HG03571 (cell line): ENCODE data around the gene SMIM38.

Source experiments
- ATAC-seq: cut with Tn5 transposase; IDR thresholded peaks from one replicate; pipeline ENCODE4 v1.9.1; 2021; ENCODE audit not compliant: unreplicated experiment

SMIM38 gene

DNA sequence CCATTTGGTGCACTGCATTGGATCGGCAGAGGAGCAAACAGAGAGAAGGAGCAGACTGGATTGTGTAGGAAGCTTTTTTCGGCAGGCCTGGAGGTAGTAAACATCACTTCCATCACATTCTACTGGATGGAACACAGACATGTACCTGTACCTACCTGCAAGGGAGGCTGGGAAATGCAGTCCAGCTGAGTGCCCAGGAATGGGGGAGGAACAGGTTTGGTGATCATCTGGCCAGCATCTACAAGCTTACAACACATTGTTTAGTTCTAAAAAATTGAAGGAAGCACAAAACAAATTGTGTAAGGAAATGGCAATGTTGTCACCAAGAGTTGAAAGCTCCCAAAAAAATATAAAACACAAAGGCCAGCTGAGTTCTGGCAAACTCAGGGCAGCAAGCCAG is 19.1 kb downstream of the SMIM38 start:
- no peak for ATAC-seq

DNA sequence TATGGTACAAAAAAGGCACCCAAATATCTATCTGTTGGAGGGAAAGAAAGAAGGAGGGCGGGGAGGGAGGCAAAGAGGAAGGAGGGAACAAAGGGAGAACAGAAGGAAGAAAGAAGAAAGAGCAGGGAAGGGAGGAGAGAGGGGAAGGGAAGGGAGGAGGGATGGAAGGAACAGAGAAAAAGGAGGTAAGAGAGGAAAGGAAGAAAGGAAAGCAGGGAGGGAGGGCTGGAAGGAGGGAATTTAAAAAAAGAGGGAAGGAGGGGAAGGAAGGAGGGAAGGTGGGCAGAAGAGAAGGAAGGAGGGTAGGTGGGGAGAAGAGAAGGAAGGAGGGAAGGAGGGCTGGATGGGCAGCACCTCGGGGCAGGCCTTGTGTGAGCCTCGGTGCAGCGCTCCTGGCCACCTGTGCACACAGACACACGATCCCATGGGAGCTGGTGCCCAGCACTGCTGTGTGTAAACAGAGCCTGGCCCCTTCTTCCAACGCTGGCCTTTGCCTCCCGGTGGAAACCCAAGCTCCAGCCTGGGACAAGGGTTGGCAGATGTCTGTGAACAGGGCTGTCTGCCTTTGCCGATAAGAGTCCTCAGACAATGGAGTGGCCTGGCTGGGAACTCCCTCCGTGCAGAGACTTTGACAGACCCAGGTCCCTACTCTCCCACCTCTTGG is 23.2 kb downstream of the SMIM38 start:
- ATAC-seq, result no peak

DNA sequence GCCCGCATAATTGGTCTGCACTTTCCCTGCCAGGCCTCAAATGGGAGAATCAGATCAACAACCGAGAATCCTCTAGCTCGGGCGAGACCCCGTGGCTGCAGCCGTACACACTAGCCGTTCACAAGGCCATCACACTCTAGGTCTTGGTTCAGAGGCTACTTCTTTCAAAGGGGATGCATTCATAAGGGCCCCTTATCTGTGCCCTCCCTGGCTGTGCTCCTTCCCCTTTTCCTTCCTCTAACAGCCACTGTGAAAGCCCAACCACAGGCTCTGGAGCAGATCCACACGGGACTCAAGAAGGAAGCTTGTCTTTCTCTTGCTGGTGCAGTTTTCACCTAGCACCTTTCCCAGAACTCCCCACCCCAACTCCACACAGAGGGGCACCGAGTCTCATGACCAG is 24.5 kb downstream of the SMIM38 start:
- ATAC-seq, result no peak

DNA sequence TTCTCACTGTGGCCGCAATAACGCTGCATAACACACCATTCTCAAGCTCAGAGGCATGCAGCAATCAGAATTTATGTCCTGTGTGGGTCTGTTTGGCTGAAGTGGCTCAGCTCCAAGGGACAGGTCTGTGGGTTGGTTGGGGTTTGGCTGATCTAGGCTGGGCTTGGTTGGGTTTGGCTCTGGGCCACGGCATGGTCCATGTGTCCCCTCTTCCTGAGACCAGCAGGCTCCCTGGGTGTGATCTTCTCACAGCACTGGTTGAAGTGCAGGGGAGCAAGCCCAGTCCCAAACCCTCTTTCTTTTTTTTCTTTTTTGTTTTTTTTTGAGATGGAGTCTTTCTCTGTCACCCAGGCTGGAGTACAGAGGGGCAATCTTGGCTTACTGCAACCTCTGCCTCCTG is 25.0 kb downstream of the SMIM38 start:
- ATAC-seq, result no peak

DNA sequence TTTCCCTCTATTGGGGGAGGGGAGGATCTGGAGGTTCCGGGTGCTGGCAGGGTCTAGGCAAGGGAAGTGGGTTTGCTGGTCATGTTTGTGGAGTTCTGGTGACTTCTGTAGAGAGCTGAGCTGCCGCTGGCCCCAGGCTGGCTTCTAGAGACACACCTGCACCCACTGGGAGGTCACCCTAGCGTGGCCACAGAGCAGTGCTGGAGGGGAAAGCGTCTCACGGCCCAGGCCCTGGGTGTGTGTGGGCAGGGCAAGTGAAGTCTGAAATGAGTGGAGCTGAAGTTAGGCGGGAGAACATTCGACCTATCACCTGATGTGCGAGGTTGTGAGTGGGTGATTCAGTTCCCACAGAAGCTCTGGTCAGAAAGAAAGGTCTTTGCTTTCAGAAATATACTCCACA is 27.9 kb downstream of the SMIM38 start:
- ATAC-seq, result no peak

DNA sequence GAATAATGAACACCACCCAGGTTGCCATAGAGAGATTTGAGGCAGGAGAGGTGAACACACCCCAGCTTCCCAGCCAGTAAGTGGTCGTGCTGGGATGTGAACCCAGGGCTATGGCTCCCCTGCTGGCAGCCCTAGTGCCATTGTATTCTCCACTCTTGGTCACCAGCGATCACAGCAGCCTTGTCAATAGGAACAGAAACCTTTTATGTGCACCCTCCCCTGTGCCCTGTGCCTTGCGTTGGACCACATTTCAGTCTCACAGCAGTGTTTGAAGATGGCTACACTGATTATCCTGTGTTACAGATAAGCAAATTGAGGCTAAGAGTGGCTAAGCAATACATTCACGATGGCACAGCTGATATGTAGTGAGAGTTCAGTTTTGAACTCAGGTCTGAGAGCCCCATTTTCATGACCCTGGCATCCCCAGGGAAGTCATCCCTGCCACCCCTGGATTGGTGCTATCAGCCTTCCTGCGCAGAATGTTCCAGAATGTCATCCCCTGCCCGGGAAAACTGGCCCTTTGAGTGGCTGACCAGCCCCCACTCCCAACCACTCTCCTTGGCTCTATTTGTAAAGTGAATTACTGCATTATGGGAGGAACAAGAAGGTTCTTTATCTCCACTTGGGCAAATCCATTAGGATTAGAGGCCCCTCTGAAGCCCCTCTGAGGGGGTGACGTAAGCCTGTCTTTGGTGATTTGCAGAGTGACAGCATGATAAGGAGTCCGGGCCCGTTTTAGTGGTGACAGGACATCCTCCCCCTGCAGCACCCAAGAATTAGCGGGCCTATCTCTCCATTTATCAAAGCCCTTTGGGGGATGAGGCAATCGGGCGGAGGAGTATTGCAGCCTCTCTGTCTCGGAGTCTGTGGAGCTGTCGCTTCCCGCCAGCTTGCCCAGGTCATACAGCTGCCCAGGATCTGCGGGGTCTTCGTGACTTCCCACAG is 30.9 kb downstream of the SMIM38 start:
- ATAC-seq, result no peak

DNA sequence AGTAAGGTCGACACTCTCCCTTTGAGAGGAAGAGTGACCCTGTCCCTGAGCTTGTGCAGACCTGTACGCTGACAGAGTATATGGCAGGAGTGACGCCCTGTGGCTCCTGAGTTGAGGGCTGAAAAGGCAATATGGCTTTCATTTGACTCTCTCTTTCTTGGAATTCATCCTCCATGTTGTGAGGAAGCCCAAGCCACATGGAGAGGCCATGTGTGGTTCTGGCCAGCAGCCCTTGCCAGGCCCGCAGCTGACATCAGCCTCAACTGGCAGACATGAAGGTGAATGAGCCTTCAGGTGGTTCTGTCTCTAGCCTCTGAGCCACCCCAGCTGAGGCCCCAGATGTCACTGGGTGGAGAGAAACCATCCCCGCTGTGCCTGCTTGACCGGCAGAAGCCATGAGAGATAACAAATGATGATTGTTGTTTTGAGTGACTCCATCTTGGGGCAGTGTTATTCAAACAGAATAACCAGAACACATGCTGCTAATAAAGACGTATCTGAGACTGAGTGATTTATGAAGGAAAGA is 31.9 kb downstream of the SMIM38 start:
- ATAC-seq, result no peak

DNA sequence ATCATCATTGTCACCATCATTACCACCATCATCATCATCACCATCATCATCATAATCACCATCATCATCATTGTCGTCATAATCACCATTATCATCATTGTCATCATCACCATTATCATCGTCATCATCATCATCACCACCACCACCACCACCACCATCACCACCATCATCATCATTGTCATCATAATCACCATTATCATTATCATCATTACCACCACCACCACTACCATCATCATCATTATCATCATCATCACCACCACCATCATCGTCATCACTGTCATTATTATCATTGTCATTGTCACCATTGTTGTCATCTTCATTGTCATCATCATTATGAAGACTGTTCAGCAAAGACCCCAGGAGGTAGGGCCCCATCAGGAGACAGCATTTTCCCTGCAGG is 33.3 kb downstream of the SMIM38 start:
- no peak for ATAC-seq

DNA sequence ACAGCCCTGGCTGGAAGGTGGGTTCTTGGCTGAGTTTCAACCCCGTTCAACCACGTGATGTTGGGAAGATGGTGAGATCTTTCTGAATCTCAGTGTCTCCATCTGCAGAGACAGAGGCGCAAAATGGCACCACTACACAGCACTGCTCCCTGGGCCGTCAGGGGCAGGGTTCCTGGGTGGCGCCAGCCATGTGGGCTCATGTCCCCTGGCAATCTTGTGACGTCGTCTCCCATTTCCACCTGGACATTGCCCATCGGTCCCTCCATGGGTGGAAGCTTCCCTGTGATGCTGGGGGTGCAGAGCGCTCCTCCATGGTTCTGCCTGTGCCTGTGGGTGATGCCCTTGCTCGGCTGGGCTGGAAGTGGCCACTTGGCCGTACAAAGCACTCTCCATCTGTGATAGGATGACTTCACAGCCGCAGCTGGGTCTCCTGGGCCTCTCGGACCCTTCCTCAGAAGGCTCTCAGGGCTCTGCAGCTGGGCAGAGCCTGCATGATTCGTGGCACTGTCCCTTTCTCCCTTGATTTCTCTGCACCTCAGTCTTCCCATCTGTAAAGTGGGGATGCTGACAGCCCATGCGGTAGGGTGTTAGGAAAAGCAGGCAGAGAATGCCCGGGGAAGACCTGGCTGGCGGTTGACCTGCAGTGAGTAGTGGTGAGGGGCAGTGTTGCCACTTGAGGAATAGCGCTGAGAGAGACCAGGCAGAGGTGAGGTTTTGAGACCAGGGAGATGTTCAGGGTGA is 35.2 kb downstream of the SMIM38 start:
- no peak for ATAC-seq

DNA sequence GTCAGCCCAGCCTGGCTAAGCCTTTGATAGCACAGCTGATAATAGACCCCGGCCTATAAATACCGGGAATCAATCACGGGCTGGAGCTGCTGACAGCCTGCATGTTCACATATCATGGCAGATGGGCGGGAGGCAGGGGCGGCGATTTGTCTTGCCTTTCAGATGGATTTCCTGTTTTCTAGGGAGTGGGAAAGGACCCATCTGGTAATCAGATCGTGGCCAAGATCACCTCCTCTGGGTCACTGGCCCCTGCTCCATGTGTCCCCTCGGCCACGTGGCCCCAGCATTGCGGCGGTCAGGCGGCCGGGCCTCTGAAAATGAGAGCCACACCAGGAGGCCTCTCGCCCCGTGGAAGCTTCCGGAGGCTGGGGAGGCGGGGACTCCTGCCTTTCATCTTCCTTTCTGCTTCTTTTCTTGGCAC is 36.6 kb downstream of the SMIM38 start:
- ATAC-seq, result no peak

DNA sequence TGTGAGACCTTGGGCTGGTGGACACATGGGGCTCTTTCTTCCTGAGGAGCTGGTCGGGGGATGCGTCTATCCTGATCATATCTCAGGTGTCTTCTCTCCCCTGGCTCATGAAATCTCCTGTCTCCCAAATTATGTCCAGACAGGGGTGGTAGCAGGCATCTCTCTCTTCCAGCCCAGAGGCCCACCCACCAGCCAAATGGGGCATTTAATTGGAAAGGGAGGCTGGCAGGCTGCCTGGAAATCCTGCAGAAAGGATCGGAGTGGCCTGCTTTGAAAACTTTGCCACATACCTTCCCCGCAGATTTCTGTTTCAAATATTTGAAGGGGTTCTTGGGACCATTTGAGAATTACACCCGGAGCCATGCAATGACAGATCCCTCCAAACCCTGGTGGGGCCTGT is 37.4 kb downstream of the SMIM38 start:
- no peak for ATAC-seq

DNA sequence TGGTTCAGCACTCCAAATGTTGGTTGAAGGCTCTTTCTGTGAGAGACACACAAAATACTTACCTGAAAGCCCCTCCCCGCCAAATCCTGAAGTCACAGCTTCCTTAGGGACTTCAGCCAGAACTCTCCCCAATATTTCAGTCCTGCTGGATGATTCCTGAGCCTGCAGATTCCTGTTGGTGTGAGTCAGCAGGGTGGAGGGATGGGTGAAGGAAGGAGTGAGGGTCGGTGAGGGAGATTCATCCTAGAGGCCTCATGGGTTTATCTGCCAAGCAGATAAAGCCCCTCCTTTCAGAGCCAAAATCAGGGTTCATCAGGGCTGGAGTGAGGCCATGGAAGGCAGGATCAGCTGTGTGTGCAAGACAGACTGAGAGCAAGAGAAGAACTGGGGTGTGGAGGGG is 37.9 kb downstream of the SMIM38 start:
- ATAC-seq, result no peak

DNA sequence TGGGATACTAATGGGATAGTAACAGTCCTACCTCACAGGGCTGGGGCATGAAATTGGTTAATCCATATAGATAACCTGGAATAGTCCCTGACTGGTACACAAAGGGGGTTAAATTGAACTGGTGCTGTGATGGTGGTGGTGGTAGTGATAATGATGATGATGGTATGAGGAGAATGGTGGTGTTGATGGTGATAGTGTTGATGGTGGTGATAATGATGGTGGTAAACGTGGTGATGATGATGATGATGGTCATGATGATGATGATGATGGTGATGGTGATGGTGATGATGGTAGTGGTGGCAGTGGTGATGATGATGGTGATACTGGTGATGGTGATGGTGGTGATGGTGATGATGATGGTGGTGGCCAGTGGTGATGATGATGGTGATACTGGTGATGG is 38.7 kb downstream of the SMIM38 start:
- no peak for ATAC-seq

DNA sequence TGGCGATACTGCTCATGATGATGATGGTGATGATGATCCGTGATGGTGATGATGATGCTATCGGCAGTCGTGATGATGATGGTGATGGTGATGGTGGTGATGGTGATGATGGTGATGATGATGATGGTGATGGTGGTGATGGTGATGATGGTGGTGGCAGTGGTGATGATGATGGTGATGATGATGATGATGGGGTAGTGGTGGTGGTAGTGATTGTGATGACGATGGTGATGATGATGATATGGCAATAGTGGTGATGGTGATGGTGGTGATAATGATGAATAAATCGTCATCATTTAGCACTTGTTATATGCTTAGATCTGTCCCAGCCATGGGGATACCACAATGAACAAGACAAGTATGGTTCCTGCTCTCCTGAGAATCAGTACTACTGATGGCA is 39.2 kb downstream of the SMIM38 start:
- ATAC-seq, result no peak

DNA sequence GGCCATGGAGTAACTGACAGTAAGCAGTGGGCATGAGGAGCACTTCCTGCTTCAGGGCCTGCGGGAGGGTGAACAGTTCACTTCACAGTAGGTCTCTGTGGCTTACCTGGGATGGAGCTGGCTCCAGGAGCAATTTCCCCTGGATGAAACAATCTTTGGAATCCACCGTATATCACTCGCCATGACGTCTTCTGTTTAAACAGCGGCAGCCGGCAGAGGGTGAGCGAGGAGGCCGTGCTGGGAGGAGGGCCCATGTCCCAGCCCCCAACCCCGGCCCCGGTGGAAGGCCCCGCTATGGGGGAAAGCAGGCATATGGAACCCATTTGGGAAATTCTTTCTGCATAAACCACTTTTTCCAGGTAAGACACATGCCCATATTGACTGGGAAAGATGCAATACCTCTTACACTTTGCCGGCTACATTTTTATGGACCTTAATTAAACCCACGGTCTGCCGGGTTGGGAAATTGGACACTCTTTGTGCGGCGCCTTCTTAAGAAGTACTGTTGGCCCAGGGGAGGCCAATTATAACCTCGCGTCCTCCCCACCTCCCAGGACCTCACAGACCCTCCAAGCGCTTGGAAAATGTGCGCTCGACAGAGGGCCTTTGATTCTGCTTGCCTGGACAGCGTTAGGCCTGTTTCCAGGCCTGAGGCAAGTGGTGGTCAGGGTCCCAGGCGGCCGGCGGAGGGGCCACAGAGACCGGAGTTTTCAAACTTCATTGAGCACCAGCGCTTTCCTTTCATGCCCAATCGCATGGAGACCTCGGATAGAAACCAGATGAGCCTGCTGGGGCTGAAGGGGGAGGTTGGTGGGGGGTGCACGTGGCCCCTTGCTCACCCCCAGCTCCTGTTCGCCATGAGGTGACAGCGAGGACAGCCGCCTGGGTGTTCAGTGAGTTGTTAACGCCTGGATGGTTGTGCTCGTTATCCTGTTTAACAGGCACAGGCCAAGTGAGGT is 40.4 kb downstream of the SMIM38 start:
- no peak for ATAC-seq

DNA sequence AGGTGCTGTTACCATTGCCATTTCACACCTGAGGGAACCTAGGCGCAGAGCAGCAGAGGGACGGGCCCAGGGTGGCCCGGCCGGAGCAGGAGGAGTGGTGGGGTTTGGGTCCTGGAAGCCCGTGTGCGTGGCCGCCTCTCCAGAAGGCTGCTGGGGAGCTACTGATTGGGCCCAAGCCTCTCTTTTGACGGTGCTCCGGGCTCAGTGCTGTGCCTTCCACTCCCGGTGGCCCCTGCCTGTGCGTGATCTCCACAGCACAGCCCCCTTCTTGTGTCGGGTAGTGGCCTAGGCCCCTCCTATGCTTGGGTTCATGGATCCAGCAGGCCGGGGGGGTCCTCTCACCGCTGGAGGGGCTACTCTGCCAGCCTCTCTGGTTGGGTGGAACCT is 41.0 kb downstream of the SMIM38 start:
- no peak for ATAC-seq

DNA sequence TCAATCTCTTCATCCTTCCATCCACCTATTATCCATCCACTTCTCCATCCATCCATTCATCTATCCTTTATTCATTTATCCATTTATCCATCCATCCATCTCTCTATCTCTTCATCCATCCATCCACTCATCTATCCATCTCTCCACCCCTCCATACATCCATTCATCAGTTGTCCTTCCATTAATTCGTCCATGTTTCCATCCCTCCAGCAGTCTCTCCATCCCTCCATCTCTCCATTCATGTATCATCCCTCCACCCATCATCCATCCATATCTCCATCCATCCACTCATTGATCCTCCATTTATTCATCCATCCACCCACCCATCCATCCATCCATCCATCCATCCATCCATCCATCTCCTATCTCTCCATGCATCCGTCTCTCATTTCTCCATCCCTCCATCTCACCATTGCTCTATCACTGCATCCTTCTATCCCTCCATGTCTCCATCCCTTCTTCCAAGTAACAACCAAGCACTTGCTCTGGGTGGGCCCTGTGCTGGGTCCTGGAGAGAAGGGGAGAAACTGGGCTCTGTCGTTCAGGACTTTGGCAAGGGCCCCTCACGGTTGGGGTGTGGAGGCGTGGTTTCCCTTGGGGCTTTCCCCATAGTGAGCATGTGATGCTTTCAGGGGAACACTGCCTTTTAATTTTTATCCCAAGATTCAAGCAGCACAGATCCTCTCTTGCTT is 43.3 kb downstream of the SMIM38 start:
- no peak for ATAC-seq

DNA sequence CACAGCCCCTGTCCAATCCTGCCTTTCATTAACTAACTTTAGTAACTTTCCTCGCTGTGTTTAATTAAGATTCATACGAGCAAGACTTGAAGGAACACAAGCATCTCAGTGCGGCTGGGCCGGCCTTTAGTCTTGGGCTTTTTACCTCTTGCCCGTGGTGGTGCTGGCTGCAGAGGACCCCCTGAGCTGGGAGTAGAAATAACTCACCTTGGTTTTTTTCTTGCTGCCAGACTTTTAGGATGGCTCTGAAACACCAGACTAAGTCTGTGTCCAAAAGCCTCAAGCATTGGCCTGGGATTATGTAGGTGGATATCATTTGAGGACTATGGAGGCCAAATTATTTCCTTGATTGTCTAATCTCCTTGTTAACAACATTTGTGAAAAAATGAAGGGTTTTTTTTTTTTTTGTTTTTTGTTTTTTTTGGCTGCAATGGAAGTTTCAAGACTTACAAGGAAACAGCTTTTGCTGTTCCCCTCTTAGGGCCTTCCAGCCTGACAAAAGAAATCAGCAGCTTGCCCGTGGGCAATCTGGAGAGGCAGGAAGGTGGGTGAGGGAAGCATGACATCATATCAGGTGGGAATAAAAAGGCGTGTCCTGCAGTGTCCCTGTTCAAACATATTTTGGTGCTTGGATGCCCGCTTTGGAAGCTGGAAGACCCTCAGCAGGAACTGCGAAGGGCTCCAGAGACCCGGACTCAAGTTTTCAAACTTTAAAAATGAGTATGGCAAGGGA is 44.0 kb downstream of the SMIM38 start:
- no peak for ATAC-seq
